Measurements from ENCODE around the gene FNDC3B. TPM values are rescaled to one million over a fixed set of nuclear protein-coding genes. Genes with fewer than 3 reads are reported as not detected.

Gene FNDC3B
- total RNA-seq, 1 donor from 2014 or later, result 68.5 TPM

GRCh38 chr3:172216911-172217310 is 177.5 kb downstream of the FNDC3B start:
- TF ChIP-seq POLR2AphosphoS5 (IDR thresholded peaks at IDR 0.05; ENCODE audit: insufficient read depth in 1 of 2, low read depth in 1 of 2) (no peak), POLR2A (IDR thresholded peaks at IDR 0.05) (no peak), CTCF (IDR thresholded peaks at IDR 0.05) (no peak)
- Histone ChIP-seq H3K36me3 (no peaks in the 10 kb centered on the region), H3K27me3 (no peaks in the 10 kb centered on the region), H3K4me3 (no peak overlapping the region), H3K27ac (no peak overlapping the region), H3K4me1 (peaks cover 82% of the 10 kb centered on the region), H3K9me3 (no peaks in the 10 kb centered on the region)
- no peak for DNase-seq (ENCODE audit: extremely low spot score in 2 of 2)
- intact Hi-C loops (cut with DNase I), result no loop called here

GRCh38 chr3:172217877-172218276 is 178.5 kb downstream of the FNDC3B start:
- peaks cover 80% of the 10 kb centered on the region for H3K4me1 ChIP-seq
- intact Hi-C loops (cut with DNase I), result no loop called here
- no peak for TF ChIP-seq POLR2AphosphoS5 (IDR thresholded peaks at IDR 0.05; ENCODE audit: insufficient read depth in 1 of 2, low read depth in 1 of 2)
- no peak for TF ChIP-seq POLR2A (IDR thresholded peaks at IDR 0.05)
- TF ChIP-seq CTCF (IDR thresholded peaks at IDR 0.05), result no peak
- H3K27ac ChIP-seq, result no peak overlapping the region
- DNase-seq (ENCODE audit: extremely low spot score in 2 of 2), result no peak
- no peaks in the 10 kb centered on the region for H3K9me3 ChIP-seq
- no peaks in the 10 kb centered on the region for H3K36me3 ChIP-seq
- no peak overlapping the region for H3K4me3 ChIP-seq
- H3K27me3 ChIP-seq, result no peaks in the 10 kb centered on the region

GRCh38 chr3:172218350-172219323 is 179.3 kb downstream of the FNDC3B start:
- Histone ChIP-seq H3K4me3 (no peak overlapping the region), H3K27ac (peak overlapping the region; percentile 24), H3K9me3 (no peaks in the 10 kb centered on the region), H3K4me1 (peaks cover 78% of the 10 kb centered on the region), H3K36me3 (no peaks in the 10 kb centered on the region), H3K27me3 (no peaks in the 10 kb centered on the region)
- no peak for TF ChIP-seq CTCF (IDR thresholded peaks at IDR 0.05)
- no peak for TF ChIP-seq POLR2A (IDR thresholded peaks at IDR 0.05)
- no peak for TF ChIP-seq POLR2AphosphoS5 (IDR thresholded peaks at IDR 0.05; ENCODE audit: insufficient read depth in 1 of 2, low read depth in 1 of 2)
- intact Hi-C loops (cut with DNase I), result no loop called here
- DNase-seq (ENCODE audit: extremely low spot score in 2 of 2), result no peak

- H3K4me3 ChIP-seq, result no peak overlapping the region
- H3K27ac ChIP-seq, result no peak overlapping the region
- no peaks in the 10 kb centered on the region for H3K36me3 ChIP-seq
- H3K9me3 ChIP-seq, result no peaks in the 10 kb centered on the region
- no peak for TF ChIP-seq CTCF (IDR thresholded peaks at IDR 0.05)
- no peak for TF ChIP-seq POLR2A (IDR thresholded peaks at IDR 0.05)
- no peak for TF ChIP-seq POLR2AphosphoS5 (IDR thresholded peaks at IDR 0.05; ENCODE audit: insufficient read depth in 1 of 2, low read depth in 1 of 2)
- DNase-seq (ENCODE audit: extremely low spot score in 2 of 2), result no peak
- H3K4me1 ChIP-seq, result peaks cover 77% of the 10 kb centered on the region
- intact Hi-C loops (cut with DNase I), result no loop called here
- no peaks in the 10 kb centered on the region for H3K27me3 ChIP-seq
These were observed 180.4 kb downstream of the FNDC3B start for GRCh38 chr3:172219750-172220149.

GRCh38 chr3:172221547-172221946 is 182.2 kb downstream of the FNDC3B start:
- Histone ChIP-seq H3K36me3 (no peaks in the 10 kb centered on the region), H3K4me1 (peaks cover 64% of the 10 kb centered on the region), H3K27ac (no peak overlapping the region), H3K4me3 (no peak overlapping the region), H3K9me3 (no peaks in the 10 kb centered on the region), H3K27me3 (no peaks in the 10 kb centered on the region)
- intact Hi-C loops (cut with DNase I), result no loop called here
- TF ChIP-seq POLR2AphosphoS5 (IDR thresholded peaks at IDR 0.05; ENCODE audit: insufficient read depth in 1 of 2, low read depth in 1 of 2) (no peak), CTCF (IDR thresholded peaks at IDR 0.05) (no peak), POLR2A (IDR thresholded peaks at IDR 0.05) (no peak)
- no peak for DNase-seq (ENCODE audit: extremely low spot score in 2 of 2)

All from vagina (tissue), 2 donors.